ENCODE data around the gene CCDC78.

The CCDC78 gene

GRCh38 chr16:724188-725040 is 1.8 kb downstream of the CCDC78 start:
- H3K9me3 ChIP-seq (ENCODE audit: control insufficient read depth, low read length), result no peaks in the 10 kb centered on the region
- no peak overlapping the region for H3K4me3 ChIP-seq (ENCODE audit: insufficient read depth, low read depth, low read length, poor library complexity, severe bottlenecking)
- H3K27me3 ChIP-seq (replicated peaks; ENCODE audit: control insufficient read depth, insufficient read depth, low read length, poor library complexity, severe bottlenecking), result no peaks in the 10 kb centered on the region
- no peak for DNase-seq
- peaks cover 39% of the 10 kb centered on the region for H3K4me1 ChIP-seq (ENCODE audit: control insufficient read depth, insufficient read depth, low read length, poor library complexity, severe bottlenecking)
- no peaks in the 10 kb centered on the region for H3K36me3 ChIP-seq (ENCODE audit: control insufficient read depth, insufficient read depth, low read length)
- no peak overlapping the region for H3K27ac ChIP-seq (ENCODE audit: insufficient read depth, low read length, poor library complexity, severe bottlenecking)

- Histone ChIP-seq H3K4me1 (ENCODE audit: control insufficient read depth, insufficient read depth, low read length, poor library complexity, severe bottlenecking) (peaks cover 39% of the 10 kb centered on the region), H3K4me3 (ENCODE audit: insufficient read depth, low read depth, low read length, poor library complexity, severe bottlenecking) (no peak overlapping the region), H3K36me3 (ENCODE audit: control insufficient read depth, insufficient read depth, low read length) (no peaks in the 10 kb centered on the region), H3K27ac (ENCODE audit: insufficient read depth, low read length, poor library complexity, severe bottlenecking) (no peak overlapping the region), H3K27me3 (replicated peaks; ENCODE audit: control insufficient read depth, insufficient read depth, low read length, poor library complexity, severe bottlenecking) (no peaks in the 10 kb centered on the region), H3K9me3 (ENCODE audit: control insufficient read depth, low read length) (no peaks in the 10 kb centered on the region)
- DNase-seq, result no peak
Measured at GRCh38 chr16:723695-724094, 2.5 kb downstream of the CCDC78 start.

GRCh38 chr16:722835-723633 is 3.2 kb downstream of the CCDC78 start:
- Histone ChIP-seq H3K4me1 (ENCODE audit: control insufficient read depth, insufficient read depth, low read length, poor library complexity, severe bottlenecking) (peaks cover 36% of the 10 kb centered on the region), H3K9me3 (ENCODE audit: control insufficient read depth, low read length) (no peaks in the 10 kb centered on the region), H3K27me3 (replicated peaks; ENCODE audit: control insufficient read depth, insufficient read depth, low read length, poor library complexity, severe bottlenecking) (no peaks in the 10 kb centered on the region), H3K36me3 (ENCODE audit: control insufficient read depth, insufficient read depth, low read length) (no peaks in the 10 kb centered on the region), H3K4me3 (ENCODE audit: insufficient read depth, low read depth, low read length, poor library complexity, severe bottlenecking) (no peak overlapping the region), H3K27ac (ENCODE audit: insufficient read depth, low read length, poor library complexity, severe bottlenecking) (no peak overlapping the region)
- no peak for DNase-seq

- Histone ChIP-seq H3K27ac (ENCODE audit: insufficient read depth, low read length, poor library complexity, severe bottlenecking) (peak overlapping the region; percentile 37), H3K9me3 (ENCODE audit: control insufficient read depth, low read length) (no peaks in the 10 kb centered on the region), H3K4me1 (ENCODE audit: control insufficient read depth, insufficient read depth, low read length, poor library complexity, severe bottlenecking) (peaks cover 27% of the 10 kb centered on the region), H3K27me3 (replicated peaks; ENCODE audit: control insufficient read depth, insufficient read depth, low read length, poor library complexity, severe bottlenecking) (no peaks in the 10 kb centered on the region), H3K4me3 (ENCODE audit: insufficient read depth, low read depth, low read length, poor library complexity, severe bottlenecking) (no peak overlapping the region), H3K36me3 (ENCODE audit: control insufficient read depth, insufficient read depth, low read length) (no peaks in the 10 kb centered on the region)
- DNase-seq, result no peak
Measured at GRCh38 chr16:721765-722540, 4.3 kb downstream of the CCDC78 start.

- H3K9me3 ChIP-seq (ENCODE audit: control insufficient read depth, low read length), result no peaks in the 10 kb centered on the region
- DNase-seq, result peak; percentile 56 to 67 (median 58)
- H3K4me1 ChIP-seq (ENCODE audit: control insufficient read depth, insufficient read depth, low read length, poor library complexity, severe bottlenecking), result peaks cover 22% of the 10 kb centered on the region
- H3K4me3 ChIP-seq (ENCODE audit: insufficient read depth, low read depth, low read length, poor library complexity, severe bottlenecking), result peak within 1 kb of the TSS; percentile 56
- no peaks in the 10 kb centered on the region for H3K27me3 ChIP-seq (replicated peaks; ENCODE audit: control insufficient read depth, insufficient read depth, low read length, poor library complexity, severe bottlenecking)
- peak within 1 kb of the TSS; percentile 51 for H3K27ac ChIP-seq (ENCODE audit: insufficient read depth, low read length, poor library complexity, severe bottlenecking)
- no peaks in the 10 kb centered on the region for H3K36me3 ChIP-seq (ENCODE audit: control insufficient read depth, insufficient read depth, low read length)
Measured at GRCh38 chr16:720990-721764, 5.1 kb downstream of the CCDC78 start, which contains the start of gene ANTKMT. ANTKMT (plus strand) TSS chr16:721146; CDS start chr16:721275, 129 bp downstream.

GRCh38 chr16:720447-720989 is 5.7 kb downstream of the CCDC78 start:
- DNase-seq, result no peak
- H3K9me3 ChIP-seq (ENCODE audit: control insufficient read depth, low read length), result no peaks in the 10 kb centered on the region
- H3K27me3 ChIP-seq (replicated peaks; ENCODE audit: control insufficient read depth, insufficient read depth, low read length, poor library complexity, severe bottlenecking), result no peaks in the 10 kb centered on the region
- H3K4me1 ChIP-seq (ENCODE audit: control insufficient read depth, insufficient read depth, low read length, poor library complexity, severe bottlenecking), result peaks cover 27% of the 10 kb centered on the region
- peak overlapping the region; percentile 56 for H3K4me3 ChIP-seq (ENCODE audit: insufficient read depth, low read depth, low read length, poor library complexity, severe bottlenecking)
- H3K27ac ChIP-seq (ENCODE audit: insufficient read depth, low read length, poor library complexity, severe bottlenecking), result peak overlapping the region; percentile 51
- H3K36me3 ChIP-seq (ENCODE audit: control insufficient read depth, insufficient read depth, low read length), result no peaks in the 10 kb centered on the region

- peak overlapping the region; percentile 51 for H3K27ac ChIP-seq (ENCODE audit: insufficient read depth, low read length, poor library complexity, severe bottlenecking)
- no peaks in the 10 kb centered on the region for H3K27me3 ChIP-seq (replicated peaks; ENCODE audit: control insufficient read depth, insufficient read depth, low read length, poor library complexity, severe bottlenecking)
- peak overlapping the region; percentile 56 for H3K4me3 ChIP-seq (ENCODE audit: insufficient read depth, low read depth, low read length, poor library complexity, severe bottlenecking)
- no peaks in the 10 kb centered on the region for H3K36me3 ChIP-seq (ENCODE audit: control insufficient read depth, insufficient read depth, low read length)
- H3K4me1 ChIP-seq (ENCODE audit: control insufficient read depth, insufficient read depth, low read length, poor library complexity, severe bottlenecking), result peaks cover 29% of the 10 kb centered on the region
- H3K9me3 ChIP-seq (ENCODE audit: control insufficient read depth, low read length), result no peaks in the 10 kb centered on the region
- no peak for DNase-seq
Measured at GRCh38 chr16:719815-720446, 6.3 kb downstream of the CCDC78 start.

GRCh38 chr16:718922-719321 is 7.3 kb downstream of the CCDC78 start:
- Histone ChIP-seq H3K27ac (ENCODE audit: insufficient read depth, low read length, poor library complexity, severe bottlenecking) (no peak overlapping the region), H3K27me3 (replicated peaks; ENCODE audit: control insufficient read depth, insufficient read depth, low read length, poor library complexity, severe bottlenecking) (no peaks in the 10 kb centered on the region), H3K36me3 (ENCODE audit: control insufficient read depth, insufficient read depth, low read length) (no peaks in the 10 kb centered on the region), H3K4me1 (ENCODE audit: control insufficient read depth, insufficient read depth, low read length, poor library complexity, severe bottlenecking) (peaks cover 33% of the 10 kb centered on the region), H3K4me3 (ENCODE audit: insufficient read depth, low read depth, low read length, poor library complexity, severe bottlenecking) (no peak overlapping the region), H3K9me3 (ENCODE audit: control insufficient read depth, low read length) (no peaks in the 10 kb centered on the region)
- DNase-seq, result no peak

GRCh38 chr16:718389-718788 is 7.9 kb downstream of the CCDC78 start:
- no peak for DNase-seq
- Histone ChIP-seq H3K27ac (ENCODE audit: insufficient read depth, low read length, poor library complexity, severe bottlenecking) (no peak overlapping the region), H3K27me3 (replicated peaks; ENCODE audit: control insufficient read depth, insufficient read depth, low read length, poor library complexity, severe bottlenecking) (no peaks in the 10 kb centered on the region), H3K4me3 (ENCODE audit: insufficient read depth, low read depth, low read length, poor library complexity, severe bottlenecking) (no peak overlapping the region), H3K9me3 (ENCODE audit: control insufficient read depth, low read length) (no peaks in the 10 kb centered on the region), H3K36me3 (ENCODE audit: control insufficient read depth, insufficient read depth, low read length) (no peaks in the 10 kb centered on the region), H3K4me1 (ENCODE audit: control insufficient read depth, insufficient read depth, low read length, poor library complexity, severe bottlenecking) (peaks cover 33% of the 10 kb centered on the region)

All from effector memory CD4-positive, alpha-beta T cell (primary cell).